ENCODE results near the gene SCGN. TPM values are rescaled to one million over a fixed set of nuclear protein-coding genes. Genes with fewer than 3 reads are reported as not detected.

SCGN gene
- total RNA-seq, 4 donors from 2014 or later = 3.6 to 13.0 (median 5.0) TPM

DNA sequence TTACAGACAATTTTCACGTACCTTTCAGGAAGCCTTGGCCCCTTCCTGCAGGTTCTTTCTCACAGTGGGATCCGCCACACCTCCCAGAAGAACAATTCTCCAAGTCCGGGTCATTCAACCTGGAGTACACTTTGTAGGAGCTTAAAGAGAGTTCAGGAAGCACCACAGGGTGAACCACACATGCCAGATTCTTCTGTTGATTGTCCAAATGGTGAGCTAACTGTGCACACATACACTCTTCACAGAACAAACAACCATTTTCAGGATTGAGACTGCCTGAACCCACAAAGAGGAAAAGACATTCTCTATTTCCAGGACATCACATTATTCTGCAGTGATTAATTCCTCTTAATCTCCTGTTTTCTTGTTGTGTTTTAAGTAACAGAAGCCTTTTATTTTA is 51.0 kb downstream of the SCGN start:
- TF ChIP-seq, protein P1, sequence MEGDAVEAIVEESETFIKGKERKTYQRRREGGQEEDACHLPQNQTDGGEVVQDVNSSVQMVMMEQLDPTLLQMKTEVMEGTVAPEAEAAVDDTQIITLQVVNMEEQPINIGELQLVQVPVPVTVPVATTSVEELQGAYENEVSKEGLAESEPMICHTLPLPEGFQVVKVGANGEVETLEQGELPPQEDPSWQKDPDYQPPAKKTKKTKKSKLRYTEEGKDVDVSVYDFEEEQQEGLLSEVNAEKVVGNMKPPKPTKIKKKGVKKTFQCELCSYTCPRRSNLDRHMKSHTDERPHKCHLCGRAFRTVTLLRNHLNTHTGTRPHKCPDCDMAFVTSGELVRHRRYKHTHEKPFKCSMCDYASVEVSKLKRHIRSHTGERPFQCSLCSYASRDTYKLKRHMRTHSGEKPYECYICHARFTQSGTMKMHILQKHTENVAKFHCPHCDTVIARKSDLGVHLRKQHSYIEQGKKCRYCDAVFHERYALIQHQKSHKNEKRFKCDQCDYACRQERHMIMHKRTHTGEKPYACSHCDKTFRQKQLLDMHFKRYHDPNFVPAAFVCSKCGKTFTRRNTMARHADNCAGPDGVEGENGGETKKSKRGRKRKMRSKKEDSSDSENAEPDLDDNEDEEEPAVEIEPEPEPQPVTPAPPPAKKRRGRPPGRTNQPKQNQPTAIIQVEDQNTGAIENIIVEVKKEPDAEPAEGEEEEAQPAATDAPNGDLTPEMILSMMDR (IDR thresholded peaks at IDR 0.05) = no peak
- TF ChIP-seq EP300 (IDR thresholded peaks at IDR 0.05; ENCODE audit: low read depth) (no peak), POLR2A (IDR thresholded peaks at IDR 0.05) (no peak), POLR2AphosphoS5 (IDR thresholded peaks at IDR 0.05) (no peak)
- intact Hi-C loops (cut with DNase I; ENCODE audit: low total_unique reads) (no loop called here), in situ Hi-C loops (cut with MboI; ENCODE audit: low pct_ligation_motif_present in 1 of 4, low pct_unique_long_range_greater_than_20kb in 1 of 4, low sequenced_read_pairs in 3 of 4) (no loop called here)
- H3K27me3 ChIP-seq = no peaks in the 10 kb centered on the region
- 88% methylated on average over 3 of the region's 3 CpGs; no CpG with 5 or more reads in 1 of the 2 donors for WGBS, 2 donors (ENCODE audit: low coverage in 1 of 2)
- no peak for DNase-seq
- no peaks in the 10 kb centered on the region for H3K36me3 ChIP-seq
- H3K4me3 ChIP-seq = no peak overlapping the region
- no peak overlapping the region for H3K27ac ChIP-seq
- H3K4me1 ChIP-seq = no peaks in the 10 kb centered on the region
- H3K9me3 ChIP-seq = peaks cover 0 to 3% of the 10 kb centered on the region in 2 donors

DNA sequence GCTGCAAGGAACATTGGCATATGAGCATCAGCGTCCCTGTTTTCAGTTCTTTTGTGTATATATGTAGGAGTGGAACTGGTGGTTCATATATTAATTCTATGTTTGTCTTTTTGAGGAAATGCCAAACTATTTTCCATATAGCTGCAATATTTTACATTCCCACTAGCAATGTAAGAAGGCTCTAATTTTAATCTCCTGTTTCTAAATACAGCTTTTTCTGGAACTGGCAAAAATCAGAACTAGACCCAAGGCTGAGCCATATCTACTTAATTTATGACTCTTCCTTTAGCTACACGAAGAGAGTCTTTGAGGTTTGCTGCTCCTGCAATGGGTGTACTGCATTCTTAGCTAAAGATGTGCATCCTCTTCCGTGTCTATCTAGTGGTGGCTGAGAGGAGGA is 52.0 kb downstream of the SCGN start:
- in situ Hi-C loops (cut with MboI; ENCODE audit: low pct_ligation_motif_present in 1 of 4, low pct_unique_long_range_greater_than_20kb in 1 of 4, low sequenced_read_pairs in 3 of 4) (no loop called here), intact Hi-C loops (cut with DNase I; ENCODE audit: low total_unique reads) (no loop called here)
- peaks cover 0 to 3% of the 10 kb centered on the region in 2 donors for H3K9me3 ChIP-seq
- no peaks in the 10 kb centered on the region for H3K36me3 ChIP-seq
- TF ChIP-seq POLR2AphosphoS5 (IDR thresholded peaks at IDR 0.05) = no peak
- TF ChIP-seq, protein P1 (IDR thresholded peaks at IDR 0.05) = no peak
- TF ChIP-seq EP300 (IDR thresholded peaks at IDR 0.05; ENCODE audit: low read depth) = no peak
- TF ChIP-seq POLR2A (IDR thresholded peaks at IDR 0.05) = no peak
- no peak for DNase-seq
- H3K4me1 ChIP-seq = no peaks in the 10 kb centered on the region
- H3K4me3 ChIP-seq = no peak overlapping the region
- WGBS, 2 donors (ENCODE audit: low coverage in 1 of 2) = 62 to 73% methylated on average over 1 to 3 of the region's 3 CpGs
- H3K27me3 ChIP-seq = no peaks in the 10 kb centered on the region
- no peak overlapping the region for H3K27ac ChIP-seq

DNA sequence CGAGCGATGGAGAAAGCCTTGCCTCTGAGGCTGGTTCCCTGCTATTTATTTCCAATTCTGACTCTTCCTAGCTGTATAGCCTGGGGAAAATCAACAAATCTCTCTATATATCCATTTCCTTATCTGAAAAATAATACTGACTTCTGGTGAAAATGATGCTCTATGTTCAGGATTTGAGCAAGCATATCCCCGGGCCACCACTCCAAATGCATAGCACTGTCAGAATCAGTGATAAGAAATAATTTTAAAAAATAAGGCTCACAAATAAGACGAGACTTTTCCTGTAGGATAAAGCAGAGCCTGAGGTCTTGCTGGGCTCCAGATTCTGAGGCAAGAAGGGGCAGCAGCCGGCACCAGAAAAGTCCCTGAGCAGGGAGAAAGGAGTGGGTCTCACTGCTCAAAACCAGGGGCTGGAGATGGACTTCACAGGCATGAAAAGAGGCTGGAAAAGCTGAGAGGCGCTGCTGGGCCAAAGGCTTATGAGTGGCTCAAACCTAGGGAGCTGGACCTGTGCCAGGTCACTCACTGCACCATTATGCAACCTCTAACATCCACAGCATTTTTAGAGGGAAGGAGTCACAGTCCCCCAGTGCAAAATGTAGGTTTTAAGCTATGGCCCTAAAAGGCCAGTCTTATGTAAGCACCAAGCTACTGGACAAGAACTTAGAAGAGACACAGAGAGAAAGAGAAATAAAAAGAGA is 54.4 kb downstream of the SCGN start:
- no peaks in the 10 kb centered on the region for H3K9me3 ChIP-seq
- WGBS, 2 donors (ENCODE audit: low coverage in 1 of 2) = 87 to 88% methylated on average over 3 to 6 of the region's 6 CpGs
- no peaks in the 10 kb centered on the region for H3K27me3 ChIP-seq
- no peak for DNase-seq
- H3K27ac ChIP-seq = no peak overlapping the region
- H3K4me1 ChIP-seq = no peaks in the 10 kb centered on the region
- H3K36me3 ChIP-seq = no peaks in the 10 kb centered on the region
- in situ Hi-C loops (cut with MboI; ENCODE audit: low pct_ligation_motif_present in 1 of 4, low pct_unique_long_range_greater_than_20kb in 1 of 4, low sequenced_read_pairs in 3 of 4) = no loop called here
- intact Hi-C loops (cut with DNase I; ENCODE audit: low total_unique reads) = no loop called here
- no peak for TF ChIP-seq POLR2AphosphoS5 (IDR thresholded peaks at IDR 0.05)
- no peak for TF ChIP-seq EP300 (IDR thresholded peaks at IDR 0.05; ENCODE audit: low read depth)
- TF ChIP-seq, protein P1 (IDR thresholded peaks at IDR 0.05) = no peak
- no peak for TF ChIP-seq POLR2A (IDR thresholded peaks at IDR 0.05)
- H3K4me3 ChIP-seq = no peak overlapping the region

DNA sequence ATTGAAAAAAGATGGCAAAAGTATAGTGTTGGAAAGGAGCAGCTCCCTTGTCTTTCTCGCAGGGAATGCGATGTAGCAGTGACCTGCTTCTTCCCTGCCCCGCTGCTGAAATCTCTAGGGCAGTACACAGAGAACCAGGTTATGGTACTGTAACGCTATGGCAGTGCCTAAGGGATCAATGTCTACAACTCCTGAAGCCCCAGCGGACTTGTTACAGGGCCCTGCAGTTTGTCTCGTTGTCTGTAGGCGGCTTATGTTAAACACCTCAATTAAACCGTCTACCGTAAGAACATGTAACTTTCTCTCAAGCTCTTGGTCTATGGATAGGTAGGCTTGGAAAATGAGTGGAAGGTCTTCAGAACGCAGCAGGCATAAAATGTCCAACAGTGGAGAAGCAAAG is 57.7 kb downstream of the SCGN start:
- intact Hi-C loops (cut with DNase I; ENCODE audit: low total_unique reads) = no loop called here
- in situ Hi-C loops (cut with MboI; ENCODE audit: low pct_ligation_motif_present in 1 of 4, low pct_unique_long_range_greater_than_20kb in 1 of 4, low sequenced_read_pairs in 3 of 4) = no loop called here
- Histone ChIP-seq H3K27ac (no peak overlapping the region), H3K4me3 (no peak overlapping the region), H3K27me3 (no peaks in the 10 kb centered on the region), H3K36me3 (no peaks in the 10 kb centered on the region), H3K9me3 (no peaks in the 10 kb centered on the region), H3K4me1 (no peaks in the 10 kb centered on the region)
- DNase-seq = no peak
- TF ChIP-seq POLR2A (IDR thresholded peaks at IDR 0.05) (no peak), POLR2AphosphoS5 (IDR thresholded peaks at IDR 0.05) (no peak), EP300 (IDR thresholded peaks at IDR 0.05; ENCODE audit: low read depth) (no peak)
- TF ChIP-seq, protein P1 (IDR thresholded peaks at IDR 0.05) = no peak
- whole genome bisulfite sequencing, 2 donors (ENCODE audit: low coverage in 1 of 2) = 88 to 89% methylated on average over 8 to 10 of the region's 10 CpGs

All from transverse colon (tissue), 4 donors.